Breast epithelium (tissue), 4 donors: Measurements from ENCODE around the gene WNT4. TPM values are rescaled to one million over a fixed set of nuclear protein-coding genes. Genes with fewer than 3 reads are reported as not detected.
A peak's percentile ranks its signal among the peaks of the same experiment; 100 is the strongest.

Experiments used
- DNase-seq, 2 donors: peaks; one replicate each; pipeline ENCODE4 v3.0.0-alpha.2; 2019; ENCODE audit warnings: low spot score in 2 of 2
- H3K27ac ChIP-seq, 2 donors: fragments of 200-600 bp; sonication (generic) in 1 of 2; one replicate each; pipeline ENCODE4 v1.5.1; 2016 to 2019; ENCODE audit warnings: mild to moderate bottlenecking in 1 of 2
- H3K27me3 ChIP-seq, 2 donors: fragments of 200-600 bp; sonication (generic) in 1 of 2; one replicate each; pipeline versions ENCODE4 v1.5.1 to v1.6.0; 2017 to 2019; ENCODE audit warnings: control low read depth in 1 of 2, mild to moderate bottlenecking in 1 of 2
- H3K36me3 ChIP-seq: fragments of 200-600 bp; one replicate; pipeline ENCODE4 v1.5.1; 2019
- H3K4me1 ChIP-seq, 2 donors: fragments of 200-600 bp; sonication (generic); one replicate each; pipeline ENCODE4 v1.5.1; 2016 to 2019; ENCODE audit warnings: control low read depth in 1 of 2
- H3K4me3 ChIP-seq, 3 donors: fragments of 200-600 bp; sonication (generic); 1 replicate in 2 of 3; 2 replicates in 1 of 3; pipeline ENCODE4 v1.5.1; 2016 to 2019; ENCODE audit warnings: mild to moderate bottlenecking in 3 of 3, moderate library complexity in 2 of 3
- H3K9me3 ChIP-seq, 2 donors: fragments of 200-600 bp; sonication (generic) in 1 of 2; one replicate each; pipeline ENCODE4 v1.5.1; 2016 to 2019; ENCODE audit warnings: control low read depth in 1 of 2
- CTCF ChIP-seq, 3 donors: fragments of 450-650 bp; IDR thresholded peaks; one replicate each; pipeline ENCODE4 v1.5.1; 2016 to 2017; ENCODE audit warnings: antibody characterized with exemption in 3 of 3, mild to moderate bottlenecking in 3 of 3, moderate library complexity in 3 of 3
- POLR2A ChIP-seq: fragments of 450-650 bp; IDR thresholded peaks from one replicate; pipeline ENCODE4 v1.6.1; 2016; ENCODE audit warnings: antibody characterized with exemption, mild to moderate bottlenecking, moderate library complexity
- POLR2AphosphoS5 ChIP-seq, 3 donors: sonication (generic); formaldehyde crosslinking; IDR thresholded peaks; one replicate each; pipeline ENCODE4 v1.6.1; 2017; ENCODE audit warnings: antibody characterized with exemption in 3 of 3
- intact Hi-C: fragments of 100-400 bp; cut with DNase I; formaldehyde crosslinking; loops from one replicate; pipeline ENCODE4 v1.15.1; 2023; ENCODE audit warnings: low total_unique reads
- total RNA-seq, 3 donors: library from RNA; depleted of rRNA; stranded (reverse); fragments of >200 nt; gene quantifications; one replicate each; pipeline ENCODE4 v1.1.0, GENCODE V29; 2016

WNT4 gene
- total RNA-seq, 3 donors from 2014 or later, result 1.6 to 3.1 TPM; not detected in 1

DNA sequence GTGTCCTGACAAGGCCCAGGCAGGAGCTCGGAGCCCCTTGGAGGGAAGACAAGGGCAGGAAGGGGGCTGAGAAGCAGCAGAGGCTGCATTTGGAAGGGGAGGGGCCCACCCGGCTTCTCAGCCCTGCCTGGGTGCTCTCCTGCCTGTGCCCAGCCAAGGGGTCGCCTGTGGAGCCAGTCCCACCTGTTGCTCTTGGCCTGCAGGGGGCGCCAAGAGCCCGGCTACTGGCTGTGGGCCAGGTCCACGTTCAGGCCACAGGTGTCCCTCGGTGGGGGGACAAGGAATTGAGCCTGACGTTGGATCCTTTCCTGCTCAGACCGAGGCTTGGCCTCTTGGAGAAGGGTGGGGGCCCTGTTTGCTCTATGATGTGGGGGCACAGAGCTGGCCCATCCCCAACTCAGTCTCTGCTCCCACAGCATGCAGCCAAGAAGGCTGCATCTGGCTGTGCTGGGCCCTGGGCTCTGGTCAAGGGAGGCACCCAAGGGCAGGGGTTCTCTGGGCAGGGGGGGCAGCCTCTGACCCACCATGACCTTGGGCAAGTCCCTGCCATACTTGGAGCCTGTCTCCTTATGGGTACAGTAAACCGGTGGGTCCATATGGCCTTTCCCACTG, 10.9 kb downstream of the WNT4 start:
- Histone ChIP-seq H3K4me1 (peaks cover 0 to 5% of the 10 kb centered on the region in 2 donors), H3K4me3 (no peak overlapping the region), H3K36me3 (no peaks in the 10 kb centered on the region), H3K27ac (no peak overlapping the region), H3K27me3 (no peaks in the 10 kb centered on the region), H3K9me3 (no peaks in the 10 kb centered on the region)
- no peak for DNase-seq
- no peak for TF ChIP-seq POLR2A
- peak; percentile 37 to 79 (median 75) for TF ChIP-seq CTCF (IDR thresholded peaks at IDR 0.05)
- no peak for TF ChIP-seq POLR2AphosphoS5 (IDR thresholded peaks at IDR 0.05)
- intact Hi-C loops, result no loop called here

- no peaks in the 10 kb centered on the region for H3K27me3 ChIP-seq
- no peaks in the 10 kb centered on the region for H3K9me3 ChIP-seq
- no peak overlapping the region for H3K4me3 ChIP-seq
- H3K27ac ChIP-seq, result no peak overlapping the region
- no peak for DNase-seq
- H3K36me3 ChIP-seq, result no peaks in the 10 kb centered on the region
- TF ChIP-seq CTCF (IDR thresholded peaks at IDR 0.05), result no peak
- no peak for TF ChIP-seq POLR2A
- no peak for TF ChIP-seq POLR2AphosphoS5 (IDR thresholded peaks at IDR 0.05)
- intact Hi-C loops, result no loop called here
- H3K4me1 ChIP-seq, result peaks cover 0 to 5% of the 10 kb centered on the region in 2 donors
These were observed 11.8 kb downstream of the WNT4 start for GRCh38 chr1:22131062-22131461.

- Histone ChIP-seq H3K9me3 (no peaks in the 10 kb centered on the region), H3K27me3 (no peaks in the 10 kb centered on the region)
These were observed 13.3 kb downstream of the WNT4 start for GRCh38 chr1:22129501-22130117.

DNA sequence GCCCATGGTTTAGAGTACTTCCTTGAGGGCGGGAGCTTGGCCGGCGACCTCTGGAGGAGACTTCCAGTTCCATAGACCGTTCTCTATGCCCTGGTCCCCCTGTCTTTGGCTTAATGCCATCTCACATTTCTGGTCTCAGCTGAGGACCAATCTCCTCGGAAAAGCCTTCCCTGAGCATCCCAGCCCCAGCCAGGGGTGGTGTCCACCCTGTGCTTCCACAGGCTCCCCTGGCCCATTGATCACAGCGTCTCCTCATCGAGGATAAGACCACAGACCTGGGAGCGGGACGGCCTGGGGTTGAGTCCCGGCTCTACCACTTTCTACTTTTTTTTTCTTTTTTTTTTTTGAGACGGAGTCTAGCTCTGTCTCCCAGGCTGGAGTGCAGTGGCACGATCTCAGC, 14.5 kb downstream of the WNT4 start:
- no peak for TF ChIP-seq POLR2AphosphoS5 (IDR thresholded peaks at IDR 0.05)
- no peak for TF ChIP-seq POLR2A
- TF ChIP-seq CTCF (IDR thresholded peaks at IDR 0.05), result no peak
- H3K4me1 ChIP-seq, result peaks cover 0 to 5% of the 10 kb centered on the region in 2 donors
- H3K36me3 ChIP-seq, result no peaks in the 10 kb centered on the region
- no peak overlapping the region for H3K27ac ChIP-seq
- no peaks in the 10 kb centered on the region for H3K9me3 ChIP-seq
- DNase-seq, result no peak
- H3K27me3 ChIP-seq, result no peaks in the 10 kb centered on the region
- intact Hi-C loops, result no loop called here
- H3K4me3 ChIP-seq, result no peak overlapping the region

More at GRCh38 chr1:22129501-22130117, 13.3 kb downstream of the WNT4 start:
- Histone ChIP-seq H3K36me3 (no peaks in the 10 kb centered on the region), H3K4me3 (no peak overlapping the region), H3K27ac (no peak overlapping the region), H3K4me1 (peaks cover 0 to 5% of the 10 kb centered on the region in 2 donors)
- TF ChIP-seq POLR2AphosphoS5 (IDR thresholded peaks at IDR 0.05), result no peak
- TF ChIP-seq POLR2A, result no peak
- TF ChIP-seq CTCF (IDR thresholded peaks at IDR 0.05), result no peak
- intact Hi-C loops, result no loop called here
- no peak for DNase-seq

DNA sequence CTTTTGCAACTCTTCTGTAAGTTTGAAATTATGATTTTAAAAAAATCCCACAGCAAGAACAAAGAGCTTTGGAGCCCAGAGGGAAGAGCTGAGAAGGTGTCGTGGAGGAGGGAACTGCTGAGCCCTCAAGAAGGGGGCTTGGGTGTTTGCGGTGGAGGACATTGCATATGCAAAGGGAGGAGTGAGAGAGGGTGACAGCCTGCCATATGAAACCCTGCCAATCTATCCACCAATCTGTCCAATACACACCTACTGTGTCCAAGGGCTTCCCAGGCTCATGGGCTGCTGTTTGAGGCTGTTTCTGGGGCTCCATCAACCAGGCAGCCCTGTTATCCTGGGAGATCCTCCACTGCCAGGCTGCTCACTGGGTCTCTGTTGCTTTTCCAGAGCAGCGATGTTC, 15.2 kb downstream of the WNT4 start:
- H3K27me3 ChIP-seq, result no peaks in the 10 kb centered on the region
- no peak for DNase-seq
- no peaks in the 10 kb centered on the region for H3K36me3 ChIP-seq
- H3K27ac ChIP-seq, result no peak overlapping the region
- intact Hi-C loops, result no loop called here
- H3K4me3 ChIP-seq, result no peak overlapping the region
- H3K4me1 ChIP-seq, result peaks cover 2 to 5% of the 10 kb centered on the region in 2 donors
- no peaks in the 10 kb centered on the region for H3K9me3 ChIP-seq
- TF ChIP-seq POLR2A (no peak), CTCF (IDR thresholded peaks at IDR 0.05) (no peak), POLR2AphosphoS5 (IDR thresholded peaks at IDR 0.05) (no peak)
